PC-3 (cell line): ENCODE data around the gene MAPK12. TPM values are rescaled to one million over a fixed set of nuclear protein-coding genes. Genes with fewer than 3 reads are reported as not detected.

Source experiments
- ATAC-seq: fragments of 200-7000 bp; cut with Tn5 transposase; 2 replicates; pipeline ENCODE4 v1.9.1; 2020; ENCODE audit warnings: mild to moderate bottlenecking, moderate library complexity
- BruUV-seq: library from RNA; stranded (reverse); fragments of 400-500 nt; replicated peaks from 2 replicates; lab custom pipeline; 2021; lab: Mats Ljungman, UMichigan
- CTCF ChIA-PET: fragments of 300-600 bp; sonication (Branson Sonifier 250); formaldehyde crosslinking; loops from one replicate; lab custom pipeline; 2022; ENCODE audit warnings: antibody characterized with exemption; lab: Charles Lee
- POLR2A ChIA-PET: fragments of 300-600 bp; sonication (Branson Sonifier 250); formaldehyde crosslinking; loops from one replicate; lab custom pipeline; 2022; ENCODE audit warnings: antibody characterized with exemption; ENCODE audit not compliant: unreplicated experiment; lab: Charles Lee
- DNase-seq: peaks from one replicate; pipeline ENCODE4 v3.0.0-alpha.2; 2015
- H2AFZ ChIP-seq: fragments of 300-600 bp; sonication (generic); 2 replicates; pipeline ENCODE4 v1.6.0; 2016; ENCODE audit warnings: antibody characterized with exemption, low read length
- H3F3A ChIP-seq: fragments of 300-600 bp; sonication (generic); one replicate; pipeline ENCODE4 v1.6.0; 2017; ENCODE audit warnings: antibody characterized with exemption, low read length, control low read depth, mild to moderate bottlenecking; ENCODE audit not compliant: unreplicated experiment
- H3K27ac ChIP-seq: fragments of 300-600 bp; sonication (generic); 2 replicates; pipeline ENCODE4 v1.5.1; 2016; ENCODE audit warnings: mild to moderate bottlenecking, low read length
- H3K27me3 ChIP-seq: fragments of 300-600 bp; sonication (generic); 2 replicates; pipeline ENCODE4 v1.6.1; 2016; ENCODE audit warnings: low read length, mixed read lengths
- H3K36me3 ChIP-seq: fragments of 300-600 bp; sonication (generic); 2 replicates; pipeline ENCODE4 v1.6.1; 2016; ENCODE audit warnings: low read depth, mixed run types, low read length, mixed read lengths
- H3K4me1 ChIP-seq: fragments of 300-600 bp; sonication (generic); 2 replicates; pipeline ENCODE4 v1.5.1; 2016; ENCODE audit warnings: low read length; ENCODE audit not compliant: insufficient read depth
- H3K4me2 ChIP-seq: fragments of 300-600 bp; sonication (generic); 2 replicates; pipeline ENCODE4 v1.6.0; 2016; ENCODE audit warnings: low read length
- H3K4me3 ChIP-seq: fragments of 300-600 bp; sonication (generic); 2 replicates; pipeline ENCODE4 v1.5.1; 2016; ENCODE audit warnings: mild to moderate bottlenecking, low read length, mixed read lengths
- H3K79me2 ChIP-seq: fragments of 300-600 bp; sonication (generic); 2 replicates; pipeline ENCODE4 v1.6.1; 2017; ENCODE audit warnings: low read length, mixed read lengths
- H3K9ac ChIP-seq: fragments of 300-600 bp; sonication (generic); 2 replicates; pipeline ENCODE4 v1.6.0; 2016; ENCODE audit warnings: mild to moderate bottlenecking, low read length
- H3K9me2 ChIP-seq: fragments of 300-600 bp; sonication (generic); replicated peaks from 2 replicates; pipeline ENCODE4 v1.6.1; 2016; ENCODE audit warnings: mixed run types, low read length, mixed read lengths
- H3K9me3 ChIP-seq: fragments of 300-600 bp; sonication (generic); 2 replicates; pipeline ENCODE4 v1.6.1; 2016; ENCODE audit warnings: low read length, mixed read lengths
- H4K20me1 ChIP-seq: fragments of 300-600 bp; sonication (generic); 2 replicates; pipeline ENCODE4 v1.6.1; 2016; ENCODE audit warnings: low read length, mixed read lengths
- EZH2 ChIP-seq: fragments of 300-600 bp; sonication (generic); IDR thresholded peaks from one replicate; pipeline ENCODE4 v1.6.1; 2017; ENCODE audit warnings: antibody characterized with exemption, mild to moderate bottlenecking, low read length; ENCODE audit not compliant: unreplicated experiment
- EZH2phosphoT487 ChIP-seq: fragments of 300-600 bp; sonication (generic); IDR thresholded peaks from 2 replicates; pipeline ENCODE4 v1.6.1; 2018; ENCODE audit warnings: mild to moderate bottlenecking, antibody characterized with exemption, low read length, borderline replicate concordance
- intact Hi-C: fragments of 100-400 bp; cut with micrococcal nuclease; formaldehyde crosslinking; loops from 2 replicates; pipeline ENCODE4 v1.9.0; 2023
- total RNA-seq: library from RNA; depleted of rRNA; stranded (reverse); fragments of >200 nt; gene quantifications from 2 replicates; pipeline ENCODE4 v1.2.3, GENCODE V29; 2014
- TF ChIP-seq, protein P1 (sequence below): fragments of 300-600 bp; sonication (generic); conservative IDR thresholded peaks from 2 replicates; pipeline ENCODE4 v1.5.1; 2017; ENCODE audit warnings: antibody characterized with exemption, low read depth, mild to moderate bottlenecking, low read length

MAPK12 gene
- total RNA-seq, 1 experiment from 2014 or later: 22.4 TPM

DNA sequence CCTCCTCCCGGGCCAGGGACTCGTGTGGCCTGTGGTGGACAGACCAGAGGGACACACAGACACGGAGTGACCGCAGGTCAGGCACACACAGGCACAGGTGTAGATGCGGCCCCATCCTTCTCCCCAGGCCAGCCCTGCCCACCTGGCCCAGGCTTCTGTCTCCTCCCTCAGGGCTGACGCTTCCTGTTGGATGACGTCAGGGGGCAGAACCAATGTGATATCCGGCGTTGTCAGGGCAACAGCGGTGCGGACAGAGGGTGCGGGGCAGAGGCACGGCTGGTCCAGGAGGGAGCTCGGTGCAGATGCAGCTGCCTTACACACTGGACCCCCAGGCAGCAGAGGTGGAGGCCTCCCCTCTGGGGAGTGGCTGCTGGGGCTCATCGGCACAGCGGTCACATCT is 13.7 kb downstream of the MAPK12 start:
- Histone ChIP-seq H2AFZ (no peak overlapping the region), H4K20me1 (no peaks in the 10 kb centered on the region), H3K9me3 (no peaks in the 10 kb centered on the region), H3F3A (no peaks in the 10 kb centered on the region), H3K9me2 (no peaks in the 10 kb centered on the region), H3K4me3 (no peak overlapping the region), H3K79me2 (peaks cover 36% of the 10 kb centered on the region), H3K36me3 (no peaks in the 10 kb centered on the region), H3K27me3 (no peaks in the 10 kb centered on the region), H3K27ac (no peak overlapping the region), H3K4me1 (peaks cover 16% of the 10 kb centered on the region; the same call in 1 of the 2 replicates), H3K4me2 (no peak overlapping the region), H3K9ac (no peak overlapping the region)
- TF ChIP-seq, protein P1, sequence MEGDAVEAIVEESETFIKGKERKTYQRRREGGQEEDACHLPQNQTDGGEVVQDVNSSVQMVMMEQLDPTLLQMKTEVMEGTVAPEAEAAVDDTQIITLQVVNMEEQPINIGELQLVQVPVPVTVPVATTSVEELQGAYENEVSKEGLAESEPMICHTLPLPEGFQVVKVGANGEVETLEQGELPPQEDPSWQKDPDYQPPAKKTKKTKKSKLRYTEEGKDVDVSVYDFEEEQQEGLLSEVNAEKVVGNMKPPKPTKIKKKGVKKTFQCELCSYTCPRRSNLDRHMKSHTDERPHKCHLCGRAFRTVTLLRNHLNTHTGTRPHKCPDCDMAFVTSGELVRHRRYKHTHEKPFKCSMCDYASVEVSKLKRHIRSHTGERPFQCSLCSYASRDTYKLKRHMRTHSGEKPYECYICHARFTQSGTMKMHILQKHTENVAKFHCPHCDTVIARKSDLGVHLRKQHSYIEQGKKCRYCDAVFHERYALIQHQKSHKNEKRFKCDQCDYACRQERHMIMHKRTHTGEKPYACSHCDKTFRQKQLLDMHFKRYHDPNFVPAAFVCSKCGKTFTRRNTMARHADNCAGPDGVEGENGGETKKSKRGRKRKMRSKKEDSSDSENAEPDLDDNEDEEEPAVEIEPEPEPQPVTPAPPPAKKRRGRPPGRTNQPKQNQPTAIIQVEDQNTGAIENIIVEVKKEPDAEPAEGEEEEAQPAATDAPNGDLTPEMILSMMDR: no peak
- TF ChIP-seq EZH2: no peak
- no peak for TF ChIP-seq EZH2phosphoT487
- ATAC-seq: 0 out of 2 replicates have a peak, but pooled peaks have one; percentile 2
- DNase-seq: peak; percentile 34
- intact Hi-C loops: no loop called here
- BruUV-seq: no TSS peak
- ChIA-PET POLR2A (no interaction called here), CTCF (no interaction called here)

DNA sequence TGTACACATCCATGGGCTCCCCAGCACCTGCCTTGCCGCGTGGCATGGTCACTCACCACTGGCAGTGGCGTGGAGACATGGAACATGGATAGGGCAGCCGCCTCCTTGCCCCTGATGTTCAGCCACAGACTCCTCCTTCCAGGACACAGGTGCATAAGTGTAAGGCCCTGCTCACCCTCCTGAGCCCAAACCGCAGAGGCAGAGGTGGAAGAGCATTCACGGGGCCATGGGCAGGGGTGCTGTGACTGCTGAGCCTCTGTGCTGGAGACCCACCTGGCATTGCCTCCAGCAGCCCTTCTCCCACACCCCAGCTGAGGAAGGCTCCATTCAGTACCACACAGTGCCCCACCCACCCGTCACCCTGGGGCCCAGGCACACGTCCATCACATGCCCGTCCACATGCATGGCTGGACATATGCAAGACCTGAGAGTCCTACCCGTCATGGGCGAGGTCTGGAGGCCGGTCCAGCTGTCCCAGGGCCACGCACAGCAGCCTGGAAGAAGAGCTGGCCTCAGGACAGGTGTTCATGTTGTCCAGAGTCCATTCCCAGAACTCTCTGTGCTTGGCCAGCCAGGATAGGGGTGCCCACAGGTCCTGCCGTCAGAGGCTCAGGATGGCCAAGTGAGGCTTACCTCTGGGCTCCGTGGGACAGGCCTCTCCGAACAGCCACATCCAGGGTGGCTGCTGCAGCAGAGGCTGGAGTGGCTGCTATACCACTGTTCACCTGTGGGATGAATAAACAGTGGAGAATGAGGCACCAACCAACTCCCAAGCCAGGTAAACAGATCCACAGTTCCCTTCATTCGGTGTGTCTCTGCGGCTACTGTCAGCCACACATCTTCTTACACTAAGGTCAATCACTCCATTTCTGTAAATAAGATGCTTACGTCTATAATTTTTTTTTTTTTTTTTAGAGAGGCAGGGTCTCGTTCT is 15.0 kb downstream of the MAPK12 start:
- no peak overlapping the region for H3K27ac ChIP-seq
- H2AFZ ChIP-seq: no peak overlapping the region
- ATAC-seq (no peak), DNase-seq (peak; percentile 23)
- H3K27me3 ChIP-seq: no peaks in the 10 kb centered on the region
- peaks cover 48% of the 10 kb centered on the region for H3K79me2 ChIP-seq
- H3K4me3 ChIP-seq: peak overlapping the region; percentile 99; the same call in 1 of the 2 replicates
- ChIA-PET CTCF (no interaction called here), POLR2A (no interaction called here)
- no peaks in the 10 kb centered on the region for H3K9me2 ChIP-seq
- peaks cover 16% of the 10 kb centered on the region; the same call in 1 of the 2 replicates for H3K4me1 ChIP-seq
- no TSS peak for BruUV-seq
- no peak for TF ChIP-seq EZH2phosphoT487
- TF ChIP-seq, protein P1: 0 out of 2 replicates have a peak, but pooled peaks have one; percentile 19
- intact Hi-C loops: no loop called here
- no peaks in the 10 kb centered on the region for H3K36me3 ChIP-seq
- no peak overlapping the region for H3K9ac ChIP-seq
- H3F3A ChIP-seq: no peaks in the 10 kb centered on the region
- no peaks in the 10 kb centered on the region for H4K20me1 ChIP-seq
- no peaks in the 10 kb centered on the region for H3K9me3 ChIP-seq
- peak overlapping the region; percentile 99 for H3K4me2 ChIP-seq
